CD4-positive, alpha-beta T cell (primary cell): ENCODE measurements around the gene PARP1. TPM values are rescaled to one million over a fixed set of nuclear protein-coding genes. Genes with fewer than 3 reads are reported as not detected.

Experiments used
- ATAC-seq: fragments of 200-7000 bp; cut with Tn5 transposase; one replicate; pipeline ENCODE4 v1.10.0; 2022; ENCODE audit warnings: mild to moderate bottlenecking; ENCODE audit not compliant: poor library complexity
- CTCF ChIA-PET: fragments of 350-600 bp; sonication (Branson Sonifier 250); formaldehyde crosslinking; loops from one replicate; lab custom pipeline; 2021; ENCODE audit warnings: antibody characterized with exemption, inconsistent platforms; lab: Charles Lee
- POLR2A ChIA-PET: fragments of 350-600 bp; sonication (Branson Sonifier 250); formaldehyde crosslinking; loops from one replicate; lab custom pipeline; 2021; ENCODE audit warnings: antibody characterized with exemption, inconsistent platforms; lab: Charles Lee
- DNase-seq, 14 experiments: peaks; one replicate each; pipeline ENCODE4 v3.0.0-alpha.2; 2013 to 2020; ENCODE audit warnings: mixed read lengths in 2 of 14
- H3K27ac ChIP-seq, 2 donors: one replicate each; pipeline versions ENCODE4 v1.5.1 to v1.7.0; 2013; ENCODE audit warnings: low read length in 2 of 2, low read depth in 1 of 2, mild to moderate bottlenecking in 1 of 2
- H3K27me3 ChIP-seq, 2 experiments: 1 replicate in 1 of 2; 2 replicates in 1 of 2; pipeline versions ENCODE4 v1.6.1 to v1.7.0; 2013; ENCODE audit warnings: low read length in 2 of 2, control low read depth in 1 of 2, mild to moderate bottlenecking in 1 of 2, moderate library complexity in 1 of 2; ENCODE audit not compliant: insufficient read depth in 2 of 2, control insufficient read depth in 1 of 2
- H3K36me3 ChIP-seq: one replicate; pipeline ENCODE4 v1.6.1; 2013; ENCODE audit warnings: low read length, control low read depth; ENCODE audit not compliant: insufficient read depth
- H3K4me1 ChIP-seq: one replicate; pipeline ENCODE4 v1.6.1; 2013; ENCODE audit warnings: low read length, control low read depth; ENCODE audit not compliant: insufficient read depth
- H3K4me3 ChIP-seq: one replicate; pipeline ENCODE4 v1.5.1; 2013; ENCODE audit warnings: mild to moderate bottlenecking, low read length, moderate library complexity
- H3K9me3 ChIP-seq, 2 experiments: 1 replicate in 1 of 2; 2 replicates in 1 of 2; pipeline versions ENCODE4 v1.6.1 to v1.7.0; 2013; ENCODE audit warnings: low read length in 2 of 2, mild to moderate bottlenecking in 2 of 2, control low read depth in 1 of 2, moderate library complexity in 1 of 2; ENCODE audit not compliant: control insufficient read depth in 1 of 2, insufficient read depth in 1 of 2
- H3K27ac Mint-ChIP-seq: one replicate; pipeline ENCODE4 v1.8.0; 2020; ENCODE audit warnings: mixed read lengths
- H3K27me3 Mint-ChIP-seq: one replicate; pipeline ENCODE4 v1.8.0; 2021; ENCODE audit warnings: mixed read lengths
- H3K36me3 Mint-ChIP-seq: one replicate; pipeline ENCODE4 v1.8.0; 2021; ENCODE audit warnings: low read depth, mixed read lengths
- H3K4me1 Mint-ChIP-seq: one replicate; pipeline ENCODE4 v1.8.0; 2021; ENCODE audit warnings: low read depth, mixed read lengths
- H3K4me3 Mint-ChIP-seq: one replicate; pipeline ENCODE4 v1.8.0; 2020; ENCODE audit warnings: mild to moderate bottlenecking, mixed read lengths
- H3K9me3 Mint-ChIP-seq: one replicate; pipeline ENCODE4 v1.8.0; 2020; ENCODE audit warnings: mixed read lengths
- CTCF ChIP-seq: fragments of 200-600 bp; IDR thresholded peaks from one replicate; pipeline ENCODE4 v1.8.0; 2022; ENCODE audit warnings: antibody characterized with exemption, mild to moderate bottlenecking
- intact Hi-C, 2 experiments: fragments of 100-400 bp; cut with DNase I in 1 of 2; cut with micrococcal nuclease in 1 of 2; formaldehyde crosslinking; loops; one replicate each; pipeline versions ENCODE4 v1.15.1 to v1.9.0; 2023 to 2025; cut with DNase I, micrococcal nuclease
- total RNA-seq, 174 experiments: library from RNA in 2 of 174; stranded (reverse) in 2 of 174; gene quantifications; one replicate each; pipeline ENCODE4 v1.2.3 and lab custom pipeline; 2021 to 2026

The PARP1 gene
- total RNA-seq, 2 experiments from 2014 or later, result 59.3 to 63.6 TPM

GRCh38 chr1:226422478-226422877 is 14.6 kb upstream of the PARP1 start:
- no peak for DNase-seq
- no peaks in the 10 kb centered on the region for H3K9me3 Mint-ChIP-seq
- Histone ChIP-seq H3K36me3 (no peaks in the 10 kb centered on the region), H3K27ac (no peak overlapping the region), H3K9me3 (no peaks in the 10 kb centered on the region), H3K27me3 (peaks cover 0 to 2% of the 10 kb centered on the region in 2 experiments), H3K4me3 (no peak overlapping the region), H3K4me1 (peaks cover 37% of the 10 kb centered on the region)
- ChIA-PET CTCF (interaction anchor here (1.2 to 6.8 kb wide), 2 partner anchors 15 to 22 kb away, joined by 4 to 42 read pairs; partner anchors contain the start of gene PARP1), POLR2A (interaction anchor here (7.4 kb wide), 1 partner anchor 15 kb away, joined by 102 read pairs; the partner anchor contains the start of gene PARP1)
- ATAC-seq, result no peak
- H3K4me1 Mint-ChIP-seq, result peaks cover 22% of the 10 kb centered on the region
- no peak overlapping the region for H3K27ac Mint-ChIP-seq
- H3K4me3 Mint-ChIP-seq, result no peak overlapping the region
- no peaks in the 10 kb centered on the region for H3K27me3 Mint-ChIP-seq
- intact Hi-C loops, result loop anchor here (5.0 to 10.0 kb wide), 4 partner anchors 130 to 512 kb away; no protein-coding TSS in a partner anchor
- no peaks in the 10 kb centered on the region for H3K36me3 Mint-ChIP-seq
- TF ChIP-seq CTCF, result no peak

GRCh38 chr1:226420897-226421296 is 13.0 kb upstream of the PARP1 start:
- no peak for TF ChIP-seq CTCF
- H3K4me1 Mint-ChIP-seq, result peaks cover 13% of the 10 kb centered on the region
- Histone ChIP-seq H3K9me3 (no peaks in the 10 kb centered on the region), H3K4me3 (no peak overlapping the region), H3K36me3 (no peaks in the 10 kb centered on the region), H3K27ac (no peak overlapping the region), H3K4me1 (peaks cover 24% of the 10 kb centered on the region), H3K27me3 (peaks cover 0 to 2% of the 10 kb centered on the region in 2 experiments)
- POLR2A ChIA-PET, result interaction anchor here (7.4 kb wide), 1 partner anchor 13 kb away, joined by 102 read pairs; the partner anchor contains the start of gene PARP1
- H3K36me3 Mint-ChIP-seq, result no peaks in the 10 kb centered on the region
- no peak overlapping the region for H3K4me3 Mint-ChIP-seq
- H3K9me3 Mint-ChIP-seq, result no peaks in the 10 kb centered on the region
- no peak overlapping the region for H3K27ac Mint-ChIP-seq
- intact Hi-C loops, result loop anchor here (5.0 to 10.0 kb wide), 4 partner anchors 131 to 514 kb away; no protein-coding TSS in a partner anchor
- ATAC-seq (no peak), DNase-seq (no peak)
- H3K27me3 Mint-ChIP-seq, result no peaks in the 10 kb centered on the region
- CTCF ChIA-PET, result interaction anchor here (0.6 to 6.8 kb wide), 2 partner anchors 13 to 27 kb away, joined by 4 to 42 read pairs; partner anchors contain the start of gene PARP1

DNA sequence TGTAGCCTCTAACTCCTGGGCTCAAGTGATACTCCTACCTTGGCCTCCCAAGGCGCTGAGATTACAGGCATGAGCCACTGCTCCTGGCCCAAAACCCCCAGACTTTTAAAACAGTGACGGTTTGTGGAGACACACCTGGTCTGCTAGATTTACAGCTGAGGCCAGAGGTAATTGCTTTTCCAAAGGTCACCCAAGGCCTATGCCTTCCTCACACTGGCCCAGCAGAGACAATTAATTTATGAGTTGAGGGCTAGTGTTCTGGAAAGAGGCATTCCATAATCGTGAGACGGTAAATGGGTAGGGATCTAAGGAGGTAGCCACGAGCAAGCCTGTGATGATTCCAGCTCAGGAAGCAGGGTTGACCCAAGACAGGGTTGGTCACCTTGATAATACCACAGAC is 12.4 kb upstream of the PARP1 start:
- no peaks in the 10 kb centered on the region for H3K9me3 Mint-ChIP-seq
- intact Hi-C loops, result loop anchor here (5.0 to 10.0 kb wide), 4 partner anchors 132 to 514 kb away; no protein-coding TSS in a partner anchor
- no peak for TF ChIP-seq CTCF
- no peak overlapping the region for H3K4me3 Mint-ChIP-seq
- Histone ChIP-seq H3K9me3 (no peaks in the 10 kb centered on the region), H3K36me3 (no peaks in the 10 kb centered on the region), H3K27ac (no peak overlapping the region), H3K27me3 (peaks cover 0 to 2% of the 10 kb centered on the region in 2 experiments), H3K4me1 (peaks cover 19% of the 10 kb centered on the region), H3K4me3 (no peak overlapping the region)
- H3K4me1 Mint-ChIP-seq, result peaks cover 7% of the 10 kb centered on the region
- ChIA-PET CTCF (interaction anchor here (0.6 to 6.8 kb wide), 2 partner anchors 13 to 28 kb away, joined by 4 to 42 read pairs; partner anchors contain the start of gene PARP1), POLR2A (interaction anchor here (0.9 to 7.4 kb wide), 2 partner anchors 13 to 420 kb away, joined by 3 to 102 read pairs; partner anchors contain the start of gene PARP1)
- H3K27ac Mint-ChIP-seq, result no peak overlapping the region
- H3K27me3 Mint-ChIP-seq, result no peaks in the 10 kb centered on the region
- DNase-seq, result no peak
- no peak for ATAC-seq
- no peaks in the 10 kb centered on the region for H3K36me3 Mint-ChIP-seq
